ENCODE results near the gene COL20A1.

Gene COL20A1

DNA sequence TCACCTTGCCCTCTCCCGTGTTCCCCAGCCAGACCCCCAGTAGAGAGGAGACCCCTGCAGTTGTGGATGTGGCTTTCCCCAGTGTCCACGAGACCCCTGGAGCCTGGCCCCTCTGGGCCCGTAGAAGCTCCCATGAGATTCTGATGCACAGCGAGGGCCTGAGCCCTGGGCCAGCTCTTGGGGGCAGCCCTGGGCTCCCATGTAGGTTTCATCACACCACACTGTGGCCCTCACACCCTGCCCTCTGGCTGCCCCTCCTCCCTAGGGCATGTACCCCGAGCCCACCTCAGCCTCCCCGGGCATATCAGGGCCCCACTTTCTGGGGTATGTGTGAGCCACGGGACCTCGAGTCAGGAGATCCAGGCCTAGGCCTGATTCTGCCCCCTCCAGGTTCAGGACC is 75.2 kb downstream of the COL20A1 start:
- TF ChIP-seq, protein P1, sequence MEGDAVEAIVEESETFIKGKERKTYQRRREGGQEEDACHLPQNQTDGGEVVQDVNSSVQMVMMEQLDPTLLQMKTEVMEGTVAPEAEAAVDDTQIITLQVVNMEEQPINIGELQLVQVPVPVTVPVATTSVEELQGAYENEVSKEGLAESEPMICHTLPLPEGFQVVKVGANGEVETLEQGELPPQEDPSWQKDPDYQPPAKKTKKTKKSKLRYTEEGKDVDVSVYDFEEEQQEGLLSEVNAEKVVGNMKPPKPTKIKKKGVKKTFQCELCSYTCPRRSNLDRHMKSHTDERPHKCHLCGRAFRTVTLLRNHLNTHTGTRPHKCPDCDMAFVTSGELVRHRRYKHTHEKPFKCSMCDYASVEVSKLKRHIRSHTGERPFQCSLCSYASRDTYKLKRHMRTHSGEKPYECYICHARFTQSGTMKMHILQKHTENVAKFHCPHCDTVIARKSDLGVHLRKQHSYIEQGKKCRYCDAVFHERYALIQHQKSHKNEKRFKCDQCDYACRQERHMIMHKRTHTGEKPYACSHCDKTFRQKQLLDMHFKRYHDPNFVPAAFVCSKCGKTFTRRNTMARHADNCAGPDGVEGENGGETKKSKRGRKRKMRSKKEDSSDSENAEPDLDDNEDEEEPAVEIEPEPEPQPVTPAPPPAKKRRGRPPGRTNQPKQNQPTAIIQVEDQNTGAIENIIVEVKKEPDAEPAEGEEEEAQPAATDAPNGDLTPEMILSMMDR (IDR thresholded peaks at IDR 0.05) = no peak

DNA sequence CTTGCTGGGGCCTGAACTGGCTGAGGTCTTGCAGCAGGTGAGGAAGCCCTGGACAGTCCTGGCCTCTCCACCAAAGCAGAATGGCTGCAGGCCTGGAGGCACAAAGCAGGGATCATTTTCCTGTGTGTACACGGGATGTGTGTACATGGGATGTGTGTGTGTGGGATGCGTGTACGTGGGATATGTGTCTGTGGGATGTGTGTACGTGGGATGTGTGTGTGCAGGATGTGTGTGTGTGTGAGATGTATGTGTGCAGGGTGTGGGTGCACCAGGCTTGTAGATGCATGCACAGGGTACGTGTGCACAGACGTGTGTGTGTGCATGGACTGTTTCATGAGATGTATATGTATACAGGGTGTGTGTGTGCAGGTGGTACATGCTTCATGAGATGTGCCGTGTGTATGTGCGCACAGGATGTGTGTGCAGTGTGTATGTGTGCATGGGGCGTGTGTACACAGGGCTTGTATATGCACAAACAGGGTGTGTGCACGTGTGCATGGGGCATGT is 76.1 kb downstream of the COL20A1 start:
- TF ChIP-seq, protein P1 (IDR thresholded peaks at IDR 0.05) = no peak

DNA sequence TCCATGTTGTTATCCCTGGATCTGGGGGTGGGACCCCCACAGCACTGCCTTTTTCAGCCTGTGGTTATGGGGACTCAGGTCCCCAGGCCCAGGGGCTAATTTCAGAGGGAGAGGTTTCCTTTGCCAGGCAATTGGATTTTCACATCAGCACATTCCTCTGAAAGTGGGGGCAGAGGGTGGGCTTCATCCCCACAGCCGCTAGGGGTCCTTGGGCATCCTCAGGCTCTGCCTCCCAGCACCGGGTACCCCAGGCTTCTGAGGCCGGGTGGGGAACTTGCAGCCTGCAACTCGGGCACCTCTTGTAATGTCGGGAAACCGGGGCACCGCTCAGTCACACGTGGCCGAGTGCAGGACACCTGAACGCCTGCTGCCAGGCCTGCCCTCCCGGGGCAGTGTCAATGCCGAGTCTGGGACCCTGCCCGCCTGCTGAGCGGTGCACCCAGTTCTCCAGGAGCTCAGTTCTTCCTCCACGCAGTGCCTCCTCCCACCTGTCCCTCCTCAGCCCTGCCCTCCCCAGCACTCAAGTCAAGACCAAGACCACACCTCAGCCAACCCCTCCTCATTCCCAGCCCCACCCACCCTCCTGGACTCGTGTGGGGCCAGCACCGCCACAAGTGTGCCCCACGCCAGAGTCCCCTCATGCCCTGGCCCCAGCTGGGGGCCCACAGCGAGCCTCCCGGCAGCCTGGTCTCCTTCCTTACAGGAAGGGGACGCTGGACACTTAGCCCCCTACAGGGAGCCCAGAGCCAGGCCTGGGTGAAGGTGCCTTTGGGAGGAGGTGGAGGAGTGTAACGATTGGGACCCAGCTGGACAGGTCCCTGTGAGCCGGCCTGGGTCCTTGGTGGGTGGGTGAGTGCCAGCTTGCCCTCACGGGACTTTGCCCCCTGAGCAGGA is 77.0 kb downstream of the COL20A1 start:
- TF ChIP-seq, protein P1 (IDR thresholded peaks at IDR 0.05) = no peak

DNA sequence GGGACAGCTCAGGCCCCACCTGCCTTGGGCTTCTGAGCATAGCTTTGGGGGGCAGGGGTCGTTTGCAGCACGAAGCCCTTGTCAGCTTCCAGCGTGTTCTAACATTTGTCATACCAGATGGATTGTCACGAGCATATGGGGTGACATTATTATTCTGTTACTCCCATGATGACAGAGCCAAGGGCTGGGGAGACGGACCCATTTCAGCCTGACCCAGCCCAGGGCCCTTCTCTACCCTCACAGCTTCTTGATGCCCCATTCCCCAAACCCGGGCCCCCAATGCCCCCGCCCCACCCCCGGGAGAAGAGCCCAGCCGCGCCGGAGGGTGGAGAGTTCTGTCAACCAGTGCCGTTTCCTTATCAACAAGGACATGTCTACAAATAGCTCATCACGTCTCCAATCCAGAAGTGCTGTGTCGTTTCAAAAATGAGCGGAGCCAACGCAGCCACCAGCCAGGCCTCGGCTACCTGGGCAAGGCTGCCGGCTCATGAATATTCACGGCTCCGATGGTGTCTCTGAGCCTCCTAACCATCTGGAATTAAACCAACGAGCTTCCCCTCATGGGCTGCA is 77.7 kb downstream of the COL20A1 start:
- TF ChIP-seq, protein P1 (IDR thresholded peaks at IDR 0.05) = no peak

DNA sequence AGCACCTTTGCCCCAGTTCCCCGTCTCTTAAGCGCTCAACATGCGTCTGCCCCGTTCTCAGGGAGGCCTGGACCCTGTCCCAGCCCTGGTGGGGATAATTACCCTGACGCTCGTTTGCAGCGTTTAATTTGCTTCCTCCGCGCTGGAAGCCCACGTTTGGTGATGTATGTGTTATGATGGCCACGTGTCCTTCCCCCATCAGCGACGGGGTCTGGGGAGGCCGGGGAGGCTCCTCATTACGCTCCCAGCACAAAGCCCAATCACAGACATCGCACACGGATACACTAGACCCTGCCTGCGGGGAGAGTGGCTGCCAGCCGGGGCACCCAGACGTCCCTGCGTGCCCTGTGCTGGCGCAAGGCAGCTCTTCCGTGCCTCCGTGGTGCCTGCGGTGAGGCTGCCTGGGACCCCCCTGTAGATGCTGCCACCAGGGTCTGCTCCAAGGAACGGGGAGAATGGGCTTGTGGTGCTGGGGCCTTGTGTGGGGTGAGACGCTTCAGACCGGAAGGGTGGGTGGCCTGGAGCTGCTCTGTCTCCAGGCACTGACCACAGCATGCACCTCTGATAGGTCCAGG is 78.4 kb downstream of the COL20A1 start:
- TF ChIP-seq, protein P1 (IDR thresholded peaks at IDR 0.05) = no peak

DNA sequence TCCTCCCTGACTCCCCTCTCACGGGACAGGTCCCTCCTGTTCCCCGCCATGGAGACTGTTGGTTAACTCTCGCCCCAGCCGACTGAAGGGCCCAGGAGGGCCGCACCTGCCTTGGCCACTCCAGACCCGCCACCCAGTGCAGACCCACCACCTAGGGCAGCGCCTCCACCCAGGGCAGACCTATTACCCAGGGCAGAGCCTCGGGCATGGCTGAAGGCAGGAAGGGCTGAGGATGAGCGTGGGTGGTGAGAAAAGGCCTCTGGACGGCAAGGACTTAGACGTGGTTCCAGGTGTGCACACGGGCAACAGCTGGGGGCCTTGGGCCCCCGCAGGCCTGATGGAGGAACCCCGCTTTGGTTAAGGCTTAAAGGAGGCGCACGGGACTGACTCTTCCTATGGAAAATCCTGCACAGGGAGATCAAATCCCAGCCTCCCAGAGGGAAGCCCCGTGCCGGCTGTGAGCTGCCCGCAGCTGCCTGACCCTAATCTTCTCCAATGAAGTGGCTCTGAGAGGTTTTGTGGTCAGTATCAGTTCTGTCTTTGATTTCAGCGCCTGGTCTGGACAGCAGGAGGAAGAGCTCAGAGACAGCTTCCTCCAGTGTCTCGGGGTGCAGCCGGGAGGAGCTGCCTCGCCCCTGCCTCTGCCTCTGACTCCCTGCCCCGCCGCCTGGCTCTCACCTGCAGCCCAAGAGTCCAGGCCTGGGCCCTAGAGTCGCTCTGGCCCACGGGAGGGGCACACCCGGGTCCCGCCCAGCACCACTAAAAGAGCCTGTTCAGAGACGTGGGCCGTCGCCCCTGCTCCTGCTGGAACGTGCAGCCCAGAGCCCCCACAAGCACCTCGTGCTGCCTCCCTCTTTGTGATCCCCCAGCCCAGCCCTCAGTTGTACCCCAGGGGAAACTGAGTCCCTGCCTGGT is 80.2 kb downstream of the COL20A1 start:
- TF ChIP-seq, protein P1 (IDR thresholded peaks at IDR 0.05) = no peak

DNA sequence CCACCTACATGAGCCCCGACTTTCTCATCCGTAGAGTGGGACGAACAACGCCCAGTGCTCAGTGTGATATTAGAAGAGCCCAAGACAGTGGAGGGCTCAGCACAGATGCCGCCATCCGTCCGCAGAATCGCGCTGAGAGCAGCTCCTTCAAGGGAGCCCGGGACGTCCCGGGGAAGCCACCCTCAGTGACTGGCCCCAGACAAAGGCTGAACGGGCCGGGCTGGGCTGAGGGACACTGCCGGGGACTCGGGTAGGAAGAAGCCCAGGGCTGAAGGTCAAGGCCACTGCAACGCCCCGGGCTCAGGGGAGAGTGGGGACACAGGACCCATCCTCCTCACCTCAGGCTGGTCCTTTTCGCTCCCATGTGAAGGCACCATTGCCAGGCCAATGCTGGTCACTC is 81.0 kb downstream of the COL20A1 start:
- TF ChIP-seq, protein P1 (IDR thresholded peaks at IDR 0.05) = no peak
